HG02588 (cell line): ENCODE measurements around the gene KIF25.

ENCODE experiments used
- ATAC-seq: cut with Tn5 transposase; IDR thresholded peaks from one replicate; pipeline ENCODE4 v1.9.1; 2021; ENCODE audit warnings: mild to moderate bottlenecking, moderate library complexity; ENCODE audit not compliant: unreplicated experiment

The KIF25 gene, protein sequence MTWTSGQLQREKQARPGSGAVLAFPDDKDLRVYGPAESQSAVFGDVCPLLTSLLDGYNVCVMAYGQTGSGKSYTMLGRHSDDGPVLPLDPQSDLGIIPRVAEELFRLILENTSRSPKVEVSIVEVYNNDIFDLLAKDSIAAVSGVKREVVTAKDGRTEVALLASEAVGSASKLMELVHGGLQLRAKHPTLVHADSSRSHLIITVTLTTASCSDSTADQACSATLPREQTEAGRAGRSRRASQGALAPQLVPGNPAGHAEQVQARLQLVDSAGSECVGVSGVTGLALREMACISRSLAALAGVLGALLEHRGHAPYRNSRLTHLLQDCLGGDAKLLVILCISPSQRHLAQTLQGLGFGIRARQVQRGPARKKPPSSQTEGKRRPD

GRCh38 chr6:167997642-167998041 lies at the start of gene KIF25:
TSS of gene KIF25 (plus strand) at chr6:167997671. CDS start at chr6:168029586, 31,915 bp downstream.
- no peak for ATAC-seq

DNA sequence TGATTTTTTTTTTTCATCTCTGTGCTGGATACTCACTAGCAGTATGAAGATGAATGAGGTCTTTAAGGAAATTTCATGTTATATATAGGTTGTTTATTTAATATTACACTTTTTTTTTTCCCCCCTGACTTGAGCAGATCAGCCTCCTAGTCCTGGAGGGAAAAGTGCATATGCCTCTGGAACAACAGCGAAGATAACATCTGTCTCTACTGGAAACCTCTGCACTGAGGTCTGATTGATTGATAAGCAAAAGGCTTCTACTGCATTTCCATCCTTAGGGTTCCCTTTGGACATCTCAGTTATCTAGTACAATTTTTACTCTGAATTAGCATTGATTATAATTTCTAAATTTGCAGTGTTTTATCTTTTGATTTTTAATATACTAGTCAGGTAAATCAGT lies 49.8 kb upstream of the KIF25 start:
- no peak for ATAC-seq

GRCh38 chr6:167948716-167949115 lies 48.8 kb upstream of the KIF25 start:
- ATAC-seq = no peak

DNA sequence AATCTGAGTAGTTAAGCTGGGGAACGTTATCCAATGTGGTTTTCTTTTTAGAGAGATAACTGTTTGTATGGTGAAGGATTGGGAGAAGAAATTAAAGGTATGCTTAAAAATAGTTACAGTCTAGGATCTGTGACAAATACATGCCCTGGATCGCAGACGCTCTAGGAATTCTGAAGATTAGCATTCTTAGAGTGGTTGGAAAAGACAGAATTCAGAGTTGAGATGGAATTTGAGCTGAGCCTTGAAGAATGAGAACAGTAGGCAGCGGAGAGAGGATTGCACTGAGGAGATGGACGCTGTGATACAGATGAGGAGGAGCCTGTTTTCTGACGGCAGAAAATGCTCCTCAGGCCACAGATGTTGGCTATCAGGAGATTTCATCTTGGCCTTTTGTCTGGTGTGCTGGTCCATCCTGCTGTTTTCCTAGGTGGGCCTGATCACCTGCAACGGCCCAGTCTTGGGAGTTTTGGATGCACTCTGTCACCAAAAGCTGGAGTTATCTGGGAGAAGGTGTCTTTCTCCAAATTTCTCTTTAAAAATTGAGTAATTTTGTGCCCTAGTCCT lies 48.3 kb upstream of the KIF25 start:
- no peak for ATAC-seq

DNA sequence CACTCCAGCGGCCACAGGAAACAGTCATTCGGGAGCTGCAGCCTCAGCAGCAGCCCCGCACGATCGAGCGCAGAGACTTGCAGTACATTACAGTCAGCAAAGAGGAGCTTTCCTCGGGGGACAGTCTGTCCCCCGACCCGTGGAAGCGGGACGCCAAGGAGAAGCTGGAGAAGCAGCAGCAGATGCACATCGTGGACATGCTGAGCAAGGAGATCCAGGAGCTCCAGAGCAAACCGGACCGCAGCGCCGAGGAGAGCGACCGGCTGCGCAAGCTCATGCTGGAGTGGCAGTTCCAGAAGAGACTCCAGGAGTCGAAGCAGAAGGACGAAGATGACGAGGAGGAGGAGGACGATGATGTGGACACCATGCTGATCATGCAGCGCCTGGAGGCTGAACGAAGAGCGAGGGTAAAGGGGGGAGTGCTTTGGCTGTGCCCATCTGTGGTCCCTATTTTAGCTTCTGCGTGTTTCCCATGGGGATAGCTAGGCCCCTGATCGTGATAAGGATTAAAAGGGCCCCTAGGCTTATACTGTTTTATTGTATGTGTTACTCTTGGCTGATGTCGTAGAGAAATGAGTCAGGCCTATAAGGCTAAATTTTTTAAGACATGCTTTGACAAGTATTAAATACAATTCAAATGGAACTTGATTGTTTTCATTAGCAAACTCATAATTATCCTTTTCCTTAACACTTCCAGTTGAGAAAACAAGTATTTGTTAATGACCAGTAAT lies 45.5 kb upstream of the KIF25 start:
- ATAC-seq = no peak

DNA sequence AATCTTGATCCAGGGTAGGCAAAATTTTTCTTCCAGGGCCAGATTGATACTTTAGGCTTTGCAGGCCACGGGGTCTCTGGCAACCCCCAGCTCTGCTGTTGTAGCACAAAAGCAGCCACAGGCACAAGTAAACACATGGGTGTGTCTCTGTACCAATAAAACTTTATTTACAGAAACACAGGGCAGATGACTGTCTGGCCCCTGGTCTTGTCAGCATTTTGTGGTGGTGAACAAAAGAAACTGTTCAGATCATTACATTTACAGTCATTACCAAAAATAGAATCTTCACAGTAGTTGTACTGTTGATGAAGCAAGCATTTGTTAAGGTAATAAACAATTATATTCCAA lies 45.0 kb upstream of the KIF25 start:
- ATAC-seq = no peak

GRCh38 chr6:167953551-167953950 lies 43.9 kb upstream of the KIF25 start:
- ATAC-seq = no peak

- no peak for ATAC-seq
These were observed 43.3 kb upstream of the KIF25 start for GRCh38 chr6:167954151-167954550.

GRCh38 chr6:167956491-167956890 lies 41.0 kb upstream of the KIF25 start:
- ATAC-seq = no peak

GRCh38 chr6:167956983-167957492 lies 40.4 kb upstream of the KIF25 start:
- ATAC-seq = no peak

DNA sequence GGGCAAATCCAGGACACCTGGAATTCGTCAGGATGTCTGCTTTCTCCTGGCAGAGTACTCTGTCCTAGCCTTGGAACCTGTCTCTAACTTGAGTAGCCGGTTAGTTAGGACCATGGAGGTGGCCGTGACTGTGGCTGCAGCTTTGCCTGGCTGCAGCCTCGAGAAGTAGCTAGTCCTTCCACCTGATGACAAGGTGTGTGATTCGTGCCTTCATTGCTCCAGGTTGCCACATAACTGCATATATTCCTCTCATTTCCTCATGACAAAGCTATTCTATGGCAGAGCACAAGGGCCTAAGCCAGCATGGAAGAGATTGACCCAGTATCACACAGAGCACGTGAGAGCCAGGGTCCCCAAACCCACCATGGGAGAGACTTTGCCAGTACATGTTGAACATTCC lies 39.8 kb upstream of the KIF25 start:
- no peak for ATAC-seq

- ATAC-seq = no peak
These were observed 36.9 kb upstream of the KIF25 start for GRCh38 chr6:167960579-167960978.

DNA sequence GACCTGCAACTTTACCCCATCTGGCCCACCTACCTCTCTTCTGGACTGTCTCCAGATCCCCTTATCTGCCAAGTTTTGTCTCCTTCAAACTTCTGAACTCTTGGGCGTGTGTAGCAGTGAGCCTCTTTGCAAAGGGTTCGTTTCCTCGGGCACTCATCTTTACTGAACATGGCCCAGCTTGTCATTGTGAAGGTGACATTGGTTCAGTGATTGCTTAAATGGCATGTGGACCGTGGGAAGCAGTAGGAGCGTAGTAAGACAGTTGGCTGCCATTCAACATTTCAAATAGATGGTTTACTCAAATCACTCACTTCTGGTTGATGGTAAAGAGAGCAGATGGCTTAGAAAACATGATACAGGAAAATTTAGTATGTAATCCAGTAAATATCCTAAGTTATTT lies 34.8 kb upstream of the KIF25 start:
- ATAC-seq = no peak

DNA sequence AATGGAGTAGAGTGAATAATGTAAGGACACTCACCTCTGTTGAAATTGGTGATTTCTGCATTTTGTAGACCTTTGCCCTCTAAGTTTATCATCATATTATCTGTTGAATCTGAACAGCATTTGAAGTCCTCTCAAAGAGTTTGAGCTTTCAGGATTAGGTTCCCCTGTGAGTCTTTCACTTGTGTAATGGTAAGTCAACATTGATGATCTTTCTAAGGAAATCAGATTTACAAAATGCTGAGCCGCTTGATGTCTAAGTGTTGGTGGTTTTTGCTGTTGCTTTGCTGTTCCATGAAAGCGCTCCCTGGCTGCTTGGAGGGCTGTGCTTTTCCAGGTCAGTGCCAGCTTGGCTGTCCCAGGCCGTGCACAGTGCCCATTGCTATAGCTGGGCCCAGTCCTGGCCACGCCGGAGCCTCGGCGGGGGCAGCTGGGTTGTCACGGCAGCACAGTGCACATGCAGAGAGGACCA lies 33.8 kb upstream of the KIF25 start:
- ATAC-seq = no peak

GRCh38 chr6:167965592-167966539 lies 31.6 kb upstream of the KIF25 start:
- no peak for ATAC-seq

GRCh38 chr6:167966540-167966905 lies 30.9 kb upstream of the KIF25 start:
- no peak for ATAC-seq

GRCh38 chr6:167968091-167968490 lies 29.4 kb upstream of the KIF25 start:
- no peak for ATAC-seq

GRCh38 chr6:167970230-167970629 lies 27.2 kb upstream of the KIF25 start:
- no peak for ATAC-seq

DNA sequence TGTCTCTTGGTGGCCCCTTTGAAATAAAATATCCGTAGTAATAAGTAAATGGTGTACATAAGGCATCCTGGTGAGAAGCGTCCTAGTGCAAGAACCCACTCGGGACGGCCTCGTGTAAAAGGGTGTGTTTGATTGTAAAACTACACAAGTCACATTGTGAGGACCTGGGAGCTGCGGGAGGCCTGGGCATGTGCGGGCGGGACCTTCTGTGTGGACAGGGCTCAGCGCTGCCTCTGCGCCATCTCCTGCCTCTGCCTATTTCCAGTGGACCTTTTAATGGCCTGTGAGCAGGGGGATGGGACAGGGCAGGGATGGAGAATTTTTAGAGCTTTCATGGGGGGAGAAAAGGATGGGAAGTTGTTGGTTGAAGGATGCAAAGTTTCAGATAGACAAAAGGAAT lies 25.3 kb upstream of the KIF25 start:
- ATAC-seq = no peak

DNA sequence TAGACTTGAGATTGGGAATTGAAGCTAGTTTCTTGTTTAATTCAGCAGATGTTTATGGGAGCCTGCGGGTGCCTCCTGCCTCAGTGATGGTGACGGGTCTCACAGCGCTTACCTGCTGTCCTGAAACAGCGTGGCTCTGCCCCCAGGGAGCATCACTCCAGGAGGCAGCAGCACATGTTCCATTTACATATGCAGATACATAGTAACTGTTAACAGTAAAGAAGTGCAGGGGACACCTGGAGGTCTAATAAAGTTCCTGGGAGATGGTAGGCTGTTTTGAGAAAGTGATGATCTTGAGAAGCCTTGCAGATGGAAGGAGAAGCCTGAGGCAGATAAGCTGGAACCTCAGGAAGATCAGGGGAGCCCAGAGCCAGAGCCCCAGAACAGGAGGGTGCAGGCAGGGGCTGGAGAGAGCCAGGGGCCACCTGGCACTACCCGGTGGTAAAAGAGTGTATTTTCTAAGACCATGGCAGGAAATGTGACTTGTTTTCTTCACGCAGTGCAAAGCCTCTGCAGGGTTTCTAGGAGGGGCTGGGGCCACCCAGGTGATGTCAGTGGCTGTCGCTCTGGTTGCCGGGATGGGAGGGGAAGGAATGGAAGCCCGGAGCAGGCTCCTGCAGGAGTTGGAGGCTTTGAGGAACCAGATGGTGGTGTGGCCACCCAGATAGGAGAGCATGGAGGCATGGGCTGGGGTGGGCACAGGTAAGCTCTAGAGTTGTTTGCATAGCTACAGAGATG lies 24.2 kb upstream of the KIF25 start:
- no peak for ATAC-seq
